ENCODE measurements around the gene RAB2B.

The RAB2B gene

DNA sequence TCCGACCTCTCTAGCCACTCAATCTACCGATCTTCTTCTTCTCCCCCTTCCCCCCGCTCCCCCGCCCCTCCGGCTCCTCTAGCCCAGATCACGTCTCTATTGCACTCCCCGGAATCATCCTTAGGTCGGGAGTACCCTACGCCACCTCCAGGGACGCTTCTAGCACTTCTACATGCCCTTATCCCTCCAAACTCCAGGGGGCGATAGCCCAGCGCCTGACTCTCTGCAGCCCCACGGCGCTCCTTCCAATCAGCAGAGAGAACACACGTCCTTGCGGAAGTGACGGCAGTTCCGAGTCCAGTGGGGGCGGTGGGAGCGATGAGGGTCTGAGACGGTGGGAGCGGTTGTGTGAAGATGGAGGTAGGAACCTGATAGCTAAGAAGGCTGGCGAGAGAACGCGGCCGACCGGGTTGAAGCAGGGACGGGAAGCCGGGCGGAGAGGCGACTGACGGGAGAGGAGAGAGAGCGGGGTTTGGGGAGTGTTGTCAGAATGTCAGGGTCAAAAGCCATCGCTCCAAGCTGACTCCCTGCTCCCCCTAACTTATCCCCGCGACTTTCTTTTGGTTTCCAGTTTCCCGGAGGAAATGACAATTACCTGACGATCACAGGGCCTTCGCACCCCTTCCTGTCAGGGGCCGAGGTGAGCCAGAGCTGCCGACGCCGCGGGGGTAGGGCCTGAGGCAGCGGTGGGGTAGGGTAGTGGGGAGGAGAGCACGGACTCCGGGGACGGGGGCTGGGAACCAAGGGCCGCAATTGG is at the start of gene RAB2B, which contains the start of gene TOX4:
Gene RAB2B (minus strand): TSS at position 35 of the 757 bp plus-strand sequence. CDS start 87 bp downstream, outside the sequence.
Gene TOX4 (plus strand): TSS at position 271 of the 757 bp plus-strand sequence. CDS start 84 bp downstream, at position 355.
- peak; percentile 92 to 93 for DNase-seq

DNA sequence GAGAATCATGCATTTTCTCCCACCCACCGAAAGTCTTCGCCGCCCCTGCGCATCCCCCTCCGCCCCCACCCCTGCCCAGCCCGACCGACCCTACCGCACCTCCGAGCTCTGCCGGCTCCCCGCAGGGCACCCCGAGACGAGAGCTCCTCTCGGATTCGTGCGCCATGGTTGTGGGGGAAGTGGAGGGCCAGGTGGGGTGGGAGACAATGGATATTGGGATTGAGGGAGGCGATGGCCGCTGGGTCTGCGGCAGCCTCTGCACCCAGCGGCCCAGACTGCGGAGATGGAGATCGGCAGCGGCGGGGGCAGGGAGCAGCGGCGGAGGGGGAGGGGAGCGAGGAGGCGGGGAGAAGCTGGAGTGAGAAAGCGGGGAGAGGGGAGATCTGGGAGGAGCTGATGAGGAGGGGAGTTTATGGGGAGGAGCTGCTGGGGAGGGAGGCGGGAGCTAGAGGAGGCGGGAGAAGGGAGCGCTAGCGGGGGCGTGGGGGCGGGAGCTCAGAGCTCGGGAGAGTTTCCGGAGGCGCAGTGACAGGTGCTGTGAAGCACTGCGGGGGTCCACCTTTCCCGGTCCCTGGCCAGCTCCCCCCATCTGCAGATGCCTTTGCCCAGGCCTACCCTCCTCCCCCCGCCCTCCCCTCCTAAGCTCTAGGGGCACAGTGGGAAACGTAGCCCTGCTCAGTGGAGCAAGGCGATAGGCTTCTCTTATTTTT is 49.4 kb upstream of the RAB2B start, which contains the start of gene SALL2:
Gene SALL2 (minus strand): TSS at position 385 of the 710 bp plus-strand sequence. CDS start 219 bp downstream, at position 166.
- DNase-seq, result peak; percentile 71 to 72

DNA sequence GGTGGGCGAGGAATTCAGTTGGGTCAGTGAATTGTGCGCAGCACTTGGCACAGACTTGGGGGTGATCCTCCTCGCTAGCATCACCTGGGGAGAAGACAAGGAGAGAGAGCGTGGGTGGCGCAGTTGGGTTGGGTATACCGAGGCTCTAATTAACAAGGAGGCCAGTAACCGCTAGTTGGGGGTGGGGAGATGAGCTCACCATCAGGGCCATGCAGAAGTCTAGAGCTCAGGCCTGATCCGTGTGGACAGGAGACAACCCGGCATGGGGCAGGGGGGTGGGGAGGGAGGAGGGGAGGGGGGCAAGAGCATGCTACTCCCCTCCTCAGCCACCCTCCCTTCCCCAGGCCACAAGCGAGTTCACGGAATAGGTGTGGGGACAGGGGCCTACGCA is 48.8 kb upstream of the RAB2B start:
- DNase-seq, result no peak

DNA sequence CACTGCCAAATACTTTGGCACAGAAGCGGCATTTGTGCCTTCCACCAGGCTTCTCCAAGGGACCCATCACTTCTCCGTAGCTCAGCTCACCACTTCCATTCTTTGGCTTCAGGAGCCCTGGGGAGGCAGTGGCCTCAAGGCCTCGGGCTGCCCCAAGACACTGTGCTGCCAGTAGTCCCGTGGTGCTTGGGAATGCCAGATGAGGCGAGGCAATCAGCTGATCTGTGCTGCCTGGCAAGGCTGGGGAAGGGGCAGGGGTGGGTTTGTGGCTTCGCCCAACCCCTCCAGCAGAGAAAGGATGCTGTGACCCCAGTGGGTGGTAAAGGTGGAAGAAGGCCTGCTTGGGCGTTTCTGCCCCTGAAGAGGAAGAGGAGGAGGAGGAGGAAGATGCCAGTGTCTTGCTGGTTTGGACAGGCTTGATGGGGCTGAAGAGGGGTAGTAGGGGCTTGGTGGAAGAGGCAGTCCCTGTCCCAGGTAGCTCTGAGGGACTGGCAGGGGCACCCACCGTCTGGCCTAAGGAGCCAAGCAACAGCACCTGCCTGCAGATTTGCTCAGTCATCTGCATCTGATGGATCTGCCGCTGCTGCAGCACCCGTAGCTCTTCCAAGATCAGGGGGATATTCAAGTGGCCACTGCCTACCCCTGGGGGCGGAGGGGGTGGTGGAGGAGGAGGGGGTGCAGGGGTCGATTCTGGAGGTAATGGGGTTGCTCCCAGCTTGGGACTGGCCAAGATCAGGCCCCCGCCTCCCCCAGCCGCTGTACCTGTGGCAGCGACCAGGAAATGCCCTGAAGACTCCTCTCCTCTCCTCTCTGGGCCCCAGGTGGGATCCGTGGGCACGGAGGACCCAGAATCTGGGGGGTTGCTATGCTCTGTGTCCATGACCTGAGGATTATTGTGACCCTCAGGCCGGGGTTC is 48.1 kb upstream of the RAB2B start:
- no peak for DNase-seq

DNA sequence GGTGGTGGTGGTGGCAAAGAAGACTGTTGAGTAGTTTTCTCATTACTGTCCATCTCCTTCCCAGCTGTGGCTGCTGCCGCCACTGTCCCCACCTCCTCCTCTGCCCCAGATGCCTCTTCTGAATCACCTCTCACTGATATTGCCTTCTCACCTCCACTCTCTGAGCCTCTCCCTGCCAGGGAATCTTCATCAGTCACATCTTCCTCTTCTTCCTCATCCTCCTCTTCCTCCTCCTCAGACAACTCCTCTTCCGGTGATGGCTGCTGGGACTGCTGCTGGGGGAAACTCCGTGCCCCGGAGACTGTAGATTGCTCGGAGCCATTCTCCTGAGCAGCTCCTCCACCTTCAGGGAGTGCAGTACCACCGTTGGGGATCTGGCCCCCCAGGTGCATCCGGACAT is 46.4 kb upstream of the RAB2B start:
- DNase-seq, result no peak

DNA sequence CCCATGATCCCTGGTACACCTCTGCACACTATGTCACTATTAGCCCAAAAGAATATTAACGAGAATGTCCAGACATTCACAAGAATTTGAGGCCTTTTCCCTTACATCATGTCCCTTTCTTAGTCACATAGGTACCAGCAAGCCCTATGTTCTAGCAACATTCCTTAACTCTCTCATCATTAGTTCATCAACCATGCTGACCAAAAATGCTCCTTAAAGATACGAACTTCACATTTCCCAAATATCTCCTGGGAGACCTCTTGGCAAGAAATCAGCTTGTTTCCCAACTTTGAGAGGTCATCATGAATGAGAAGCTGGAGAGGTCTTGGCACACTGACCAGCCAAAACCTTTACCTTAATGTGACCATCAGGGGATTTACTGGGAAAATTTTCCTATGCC is 44.7 kb upstream of the RAB2B start:
- DNase-seq, result no peak

DNA sequence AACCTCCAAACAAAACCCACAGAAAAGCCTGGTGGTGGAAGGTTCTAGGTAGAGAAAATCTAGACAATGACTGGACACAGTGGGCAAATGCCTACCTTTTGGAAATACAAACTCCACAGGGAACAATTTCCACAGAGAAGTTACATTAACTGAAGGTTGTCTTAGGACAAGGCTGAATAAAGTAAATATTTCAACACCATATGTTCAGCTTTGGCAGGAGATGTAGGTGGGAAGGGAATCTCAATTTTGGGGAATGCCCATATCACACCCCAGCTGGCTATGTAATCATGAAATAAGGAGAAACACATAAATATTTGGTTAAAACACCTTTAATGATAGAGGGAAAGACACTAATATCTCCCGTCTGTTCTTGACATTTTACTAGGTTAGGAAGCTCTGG is 44.0 kb upstream of the RAB2B start:
- no peak for DNase-seq

DNA sequence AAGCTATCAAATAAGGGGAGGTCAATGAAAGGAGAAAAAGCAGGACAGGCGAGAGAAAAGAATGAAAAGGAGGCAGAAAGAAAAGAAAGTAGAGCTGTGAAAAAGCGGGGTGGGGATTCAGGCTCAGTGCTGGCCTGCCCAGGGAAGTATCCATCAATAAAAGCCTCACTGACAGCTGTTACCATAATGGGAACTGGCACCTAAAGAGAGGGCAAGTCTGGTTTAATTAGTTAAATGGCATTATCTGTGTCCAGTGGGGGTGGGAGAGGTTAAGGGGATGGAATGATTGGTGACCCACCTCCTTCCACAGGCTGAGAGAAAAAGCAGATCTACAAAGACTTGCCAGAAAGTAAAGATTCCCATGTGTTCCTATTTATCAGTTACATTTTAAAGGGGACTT is 42.0 kb upstream of the RAB2B start:
- no peak for DNase-seq

DNA sequence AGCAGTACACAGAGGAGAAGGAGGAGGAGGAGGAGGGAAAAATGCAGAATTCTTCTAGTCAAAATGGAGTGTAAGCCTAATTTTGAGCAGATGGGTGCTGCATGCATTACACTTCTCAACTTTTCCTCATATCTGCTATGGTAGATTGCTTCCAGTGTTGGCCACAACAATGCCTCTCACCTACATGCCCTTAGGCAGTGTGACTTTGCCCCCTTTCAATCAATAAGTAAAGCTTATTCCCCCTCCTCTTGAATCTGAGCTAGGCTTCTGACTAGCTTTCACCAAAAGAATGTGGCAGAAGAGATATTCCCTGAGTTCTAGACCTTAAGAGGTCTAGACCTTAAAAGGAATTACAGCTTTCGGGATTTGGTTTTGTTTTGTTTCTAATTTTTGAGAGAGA is 37.6 kb upstream of the RAB2B start:
- no peak for DNase-seq

DNA sequence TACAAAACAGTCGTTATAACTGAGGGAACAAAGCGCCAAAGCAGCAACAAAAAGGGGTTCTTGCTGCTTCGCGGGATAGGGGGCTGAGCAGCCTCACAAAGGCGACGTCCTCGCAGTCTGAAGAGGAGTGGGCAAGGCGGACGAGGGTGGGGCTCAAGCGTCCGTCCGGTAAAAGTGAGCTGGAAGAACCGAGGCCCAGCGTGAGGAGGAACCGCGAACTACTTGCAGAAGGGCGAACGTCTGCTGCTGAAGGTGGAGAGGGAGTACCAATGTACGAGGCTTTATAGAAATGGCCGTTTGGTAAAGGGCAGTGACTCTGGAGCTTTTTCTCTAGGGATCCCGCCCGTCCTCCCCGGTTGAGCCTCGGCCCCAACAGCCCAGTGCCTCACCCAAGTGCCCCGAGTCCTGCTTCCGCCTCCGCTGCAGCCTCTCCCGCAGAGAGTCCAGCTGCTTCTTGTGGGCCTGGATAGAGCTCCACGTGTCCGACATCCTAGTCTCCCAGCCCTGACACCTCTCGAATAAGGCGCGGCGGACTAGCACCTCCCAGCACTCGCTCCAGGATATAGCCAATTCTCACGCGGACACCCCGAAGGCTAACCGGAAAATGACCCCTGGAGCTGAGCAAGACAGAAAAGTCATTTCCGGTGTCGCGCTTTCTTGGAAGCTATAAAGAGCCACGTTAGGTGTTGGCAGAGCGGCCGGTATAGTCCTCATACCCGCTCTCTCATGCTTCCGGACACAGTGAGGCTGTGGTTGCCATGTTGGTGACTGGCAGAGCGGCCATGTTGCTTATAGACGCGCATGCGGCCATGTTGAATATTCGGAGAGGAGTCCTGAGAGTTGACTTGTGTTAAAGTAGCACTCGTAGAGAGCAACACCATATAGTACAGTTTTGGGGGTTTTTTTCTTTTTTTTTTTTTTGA is 34.2 kb upstream of the RAB2B start, which contains the start of gene METTL3:
Gene METTL3 (minus strand): TSS at position 606 of the 923 bp plus-strand sequence. CDS start 117 bp downstream, at position 489.
- DNase-seq, result peak; percentile 92

DNA sequence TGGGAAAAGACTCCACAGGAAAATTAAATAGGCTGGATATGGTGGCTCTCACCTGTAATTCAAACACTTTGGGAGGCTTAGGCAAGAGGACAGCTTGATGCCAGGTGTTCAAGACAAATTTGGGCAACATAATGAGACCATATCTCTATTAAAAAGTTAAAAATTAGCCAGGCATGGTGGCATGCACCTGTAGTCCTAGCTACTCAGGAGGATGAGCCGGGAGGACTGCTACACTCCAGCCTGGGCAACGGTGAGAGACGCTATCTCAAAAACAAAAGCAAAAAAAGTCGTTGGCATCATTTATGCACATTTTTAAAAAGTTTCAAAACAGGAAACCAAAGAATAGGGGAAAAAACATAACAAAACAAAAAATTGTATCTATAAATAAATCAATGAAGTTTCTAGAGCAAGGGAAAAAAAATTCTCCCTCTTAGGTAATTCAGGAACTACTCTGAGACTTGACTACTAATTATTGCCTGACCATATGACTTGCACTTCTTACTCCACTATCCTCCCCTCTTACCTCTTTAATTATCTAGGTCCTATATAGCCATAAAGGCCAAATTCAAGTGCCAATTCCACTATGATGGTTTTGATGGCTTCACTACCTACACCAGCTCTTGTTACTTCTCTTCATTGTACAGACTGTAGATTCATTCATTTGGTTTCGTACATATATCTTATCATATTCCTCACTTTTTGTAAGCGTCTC is 32.8 kb upstream of the RAB2B start:
- no peak for DNase-seq

DNA sequence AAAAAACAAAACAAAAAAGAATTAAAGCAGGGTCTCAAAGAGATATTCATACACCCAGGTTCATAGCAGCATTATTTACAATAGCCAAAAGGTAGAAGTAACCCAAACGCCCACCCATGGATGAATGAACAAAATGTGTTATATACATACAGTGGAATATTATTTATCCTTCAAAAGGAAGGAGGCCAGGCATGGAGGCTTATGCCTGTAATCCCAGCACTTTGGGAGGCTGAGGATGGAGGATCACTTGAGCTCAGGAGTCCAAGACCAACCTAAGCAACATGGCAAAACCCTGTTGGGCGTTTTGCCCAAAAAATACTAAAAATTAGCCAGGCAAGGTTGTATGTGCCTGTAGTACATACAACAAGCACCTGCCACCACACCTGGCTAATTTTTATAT is 29.8 kb upstream of the RAB2B start:
- DNase-seq, result no peak

DNA sequence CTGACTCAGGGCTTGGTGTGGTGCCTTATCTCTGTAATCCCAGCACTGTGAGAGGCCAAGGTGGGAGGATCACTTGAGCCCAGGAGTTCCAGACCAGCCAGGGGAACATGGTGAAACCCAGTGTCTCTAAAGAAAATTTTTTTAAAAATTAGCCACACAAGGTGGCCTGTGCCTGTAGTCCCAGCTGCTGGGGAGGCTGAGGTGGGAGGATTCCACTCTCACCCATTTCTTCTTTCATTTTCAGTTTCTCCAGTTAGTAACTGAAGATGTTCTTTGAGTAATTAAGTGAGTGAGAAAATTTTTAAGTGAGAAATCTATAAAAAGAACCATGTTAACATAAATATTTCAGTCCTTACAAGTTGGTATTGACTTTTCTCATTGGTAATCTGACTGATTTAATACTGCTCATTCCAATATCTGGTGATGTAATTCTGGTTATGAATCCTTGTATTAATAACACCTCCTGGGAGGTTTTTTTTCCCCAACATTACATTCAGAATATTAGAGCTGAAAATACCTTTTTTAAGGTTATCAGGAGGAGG is 28.3 kb upstream of the RAB2B start:
- no peak for DNase-seq

DNA sequence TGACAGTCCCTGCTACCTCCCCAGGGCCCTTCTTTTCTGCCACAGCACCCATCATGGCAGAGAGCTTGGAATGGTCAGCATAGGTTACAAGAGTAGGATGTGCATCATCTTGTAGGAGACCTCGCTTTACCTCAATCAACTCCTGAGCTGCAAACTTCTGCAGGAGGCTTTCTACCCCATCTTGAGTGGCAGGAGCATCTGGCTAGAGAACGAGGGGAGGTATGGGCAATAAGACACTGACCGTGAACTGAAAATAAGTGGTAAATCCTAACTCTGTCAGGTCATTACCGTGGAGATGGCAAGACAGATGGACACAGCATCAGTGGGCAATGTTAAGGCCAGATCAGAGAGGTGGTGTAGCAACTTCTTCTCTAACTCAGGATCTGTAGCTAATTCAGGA is 26.6 kb upstream of the RAB2B start:
- no peak for DNase-seq

DNA sequence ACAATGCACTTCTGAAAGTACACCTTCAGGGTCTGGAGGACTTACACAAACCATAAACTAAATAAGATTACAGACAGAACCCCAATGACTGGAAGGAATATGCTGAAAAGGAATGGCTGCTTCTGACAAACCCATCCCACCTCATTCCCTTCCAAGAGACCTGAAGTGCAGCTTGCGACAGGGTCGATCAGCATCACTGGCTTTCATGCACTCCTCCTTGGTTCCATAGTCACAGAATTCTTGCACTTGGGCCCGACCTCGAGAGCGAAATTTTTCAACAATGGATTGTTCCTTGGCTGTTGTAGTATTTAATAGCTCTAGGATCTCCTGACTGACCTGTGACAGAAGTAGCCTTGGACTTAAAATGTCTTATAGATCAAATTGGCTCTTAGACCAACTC is 24.8 kb upstream of the RAB2B start:
- DNase-seq, result no peak

DNA sequence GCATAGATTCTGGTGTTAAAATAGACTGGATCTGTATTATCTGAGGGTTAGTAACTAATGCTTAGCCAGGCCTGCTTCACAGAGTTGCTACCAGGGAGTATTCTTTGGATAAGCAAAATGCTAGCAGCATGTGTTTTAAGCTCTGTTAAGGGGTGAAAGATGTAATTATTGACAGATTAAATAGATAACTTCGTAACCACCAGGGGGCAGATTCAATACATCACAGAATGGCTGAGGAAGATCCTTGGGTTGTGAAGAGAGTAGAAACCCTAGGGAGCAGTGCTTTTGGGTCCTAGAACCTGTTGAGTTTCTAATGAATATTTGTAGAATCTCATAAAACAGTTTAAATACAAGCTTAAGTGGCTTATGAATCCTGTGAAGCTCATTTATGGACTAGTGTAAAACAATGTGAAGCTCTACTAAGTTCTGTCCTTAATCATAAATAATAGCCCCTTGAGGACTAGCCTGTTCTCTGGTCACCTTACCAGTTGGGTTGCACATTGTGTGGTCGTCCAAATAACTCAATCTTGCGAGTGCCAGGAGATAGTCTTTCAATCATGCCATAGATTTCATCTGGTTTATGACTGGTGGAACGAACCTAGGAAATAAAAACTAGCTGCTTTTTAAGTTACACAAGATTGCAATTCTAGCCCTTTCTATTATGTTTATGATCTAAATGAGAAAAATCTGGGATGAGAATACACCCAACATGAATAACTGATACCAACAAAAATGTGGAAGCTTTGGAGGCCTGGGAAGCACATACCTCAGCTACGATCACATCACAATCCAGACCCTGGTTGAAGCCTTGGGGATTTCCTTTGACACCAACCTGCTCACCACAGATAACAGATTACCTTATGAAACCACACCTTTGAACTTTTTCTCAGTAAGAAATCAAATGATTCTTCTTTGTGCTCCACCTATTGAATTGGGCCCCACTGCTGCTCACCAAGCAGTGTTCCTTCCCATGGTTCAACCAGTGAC is 22.1 kb upstream of the RAB2B start:
- peak; percentile 31 to 46 for DNase-seq

DNA sequence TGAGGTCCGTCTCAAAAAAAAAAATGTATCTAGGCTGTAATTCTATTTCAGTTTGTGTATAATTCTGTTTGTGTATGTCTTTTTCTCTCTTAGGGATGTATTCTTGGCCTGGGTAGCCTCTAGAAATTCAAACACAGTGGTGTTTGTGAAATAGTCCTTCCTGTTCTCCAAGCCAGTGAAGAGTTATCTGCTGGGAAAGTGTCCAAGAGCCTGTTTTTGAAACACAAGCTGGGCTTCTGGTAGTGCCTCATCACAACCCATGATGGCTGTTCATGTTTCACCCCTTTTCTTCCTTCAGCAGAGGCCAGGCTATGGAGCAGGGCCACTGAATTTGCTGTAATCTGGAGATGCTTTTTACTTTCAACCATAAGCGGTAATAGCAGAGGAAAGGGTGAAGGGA is 19.7 kb upstream of the RAB2B start:
- no peak for DNase-seq

DNA sequence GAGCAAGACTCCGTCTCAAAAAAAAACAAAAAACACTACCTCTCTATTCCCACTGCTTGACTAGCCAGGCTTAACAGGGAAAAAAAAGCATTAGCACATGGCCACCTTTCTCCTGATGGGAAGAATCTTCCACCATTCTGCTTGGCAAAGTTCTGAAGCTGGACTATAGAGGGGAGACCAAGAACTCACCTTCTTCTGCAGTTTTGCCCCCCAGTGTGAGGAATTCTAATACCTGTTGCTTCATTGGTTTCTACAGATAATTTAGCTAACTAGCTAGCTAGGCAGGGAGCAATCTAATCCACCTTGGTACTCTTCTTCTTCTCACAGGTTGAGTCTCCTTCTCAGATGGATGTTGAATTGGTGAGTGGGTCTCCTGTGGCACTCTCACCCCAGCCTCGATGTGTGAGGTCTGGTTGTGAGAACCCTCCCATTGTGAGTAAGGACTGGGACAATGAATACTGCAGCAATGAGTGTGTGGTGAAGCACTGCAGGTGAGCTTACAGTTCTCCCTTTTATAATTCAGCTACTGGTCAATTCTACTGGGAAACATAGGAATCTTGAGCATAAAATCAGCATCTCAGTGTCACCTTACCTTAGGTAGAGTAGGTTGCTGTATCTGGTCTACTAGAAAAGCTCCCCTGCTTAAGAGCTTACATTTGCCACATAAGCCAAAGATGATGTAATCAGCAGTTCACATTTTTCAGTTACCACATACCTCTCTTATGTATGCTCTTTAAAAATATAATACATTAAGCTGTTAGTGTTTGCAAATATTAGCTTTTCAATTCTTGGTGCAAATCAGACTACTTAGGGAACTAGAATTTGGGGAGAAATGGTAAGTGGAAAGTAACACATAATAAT is 18.4 kb upstream of the RAB2B start:
- no peak for DNase-seq

Data from activated CD4-positive, alpha-beta T cell treated with anti-CD3 and anti-CD28 coated beads for 4 hours (primary cell).